Measurements from ENCODE around the gene NAP1L5.

NAP1L5 gene

DNA sequence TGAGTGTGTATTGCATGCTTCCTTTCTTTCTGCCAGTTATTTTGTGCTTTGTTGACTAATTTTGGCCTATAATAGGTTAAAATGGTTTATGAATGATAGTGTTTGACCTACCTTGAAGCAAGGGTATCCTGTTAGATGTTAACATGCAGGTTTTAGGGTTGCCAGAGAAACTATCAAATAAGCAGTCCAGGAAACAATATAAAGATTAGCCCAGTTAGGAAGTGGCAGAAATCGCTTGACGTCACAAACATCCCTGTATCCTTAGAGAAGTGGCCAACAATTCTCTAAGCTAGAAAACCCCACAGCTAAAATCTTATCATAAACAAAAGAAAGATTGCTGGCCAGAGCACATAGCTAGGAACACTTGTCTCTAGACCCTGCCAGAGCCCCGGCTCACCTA lies 3.8 kb downstream of the NAP1L5 start:
- no peak for DNase-seq (ENCODE audit: low read depth)
- TF ChIP-seq, protein P1, sequence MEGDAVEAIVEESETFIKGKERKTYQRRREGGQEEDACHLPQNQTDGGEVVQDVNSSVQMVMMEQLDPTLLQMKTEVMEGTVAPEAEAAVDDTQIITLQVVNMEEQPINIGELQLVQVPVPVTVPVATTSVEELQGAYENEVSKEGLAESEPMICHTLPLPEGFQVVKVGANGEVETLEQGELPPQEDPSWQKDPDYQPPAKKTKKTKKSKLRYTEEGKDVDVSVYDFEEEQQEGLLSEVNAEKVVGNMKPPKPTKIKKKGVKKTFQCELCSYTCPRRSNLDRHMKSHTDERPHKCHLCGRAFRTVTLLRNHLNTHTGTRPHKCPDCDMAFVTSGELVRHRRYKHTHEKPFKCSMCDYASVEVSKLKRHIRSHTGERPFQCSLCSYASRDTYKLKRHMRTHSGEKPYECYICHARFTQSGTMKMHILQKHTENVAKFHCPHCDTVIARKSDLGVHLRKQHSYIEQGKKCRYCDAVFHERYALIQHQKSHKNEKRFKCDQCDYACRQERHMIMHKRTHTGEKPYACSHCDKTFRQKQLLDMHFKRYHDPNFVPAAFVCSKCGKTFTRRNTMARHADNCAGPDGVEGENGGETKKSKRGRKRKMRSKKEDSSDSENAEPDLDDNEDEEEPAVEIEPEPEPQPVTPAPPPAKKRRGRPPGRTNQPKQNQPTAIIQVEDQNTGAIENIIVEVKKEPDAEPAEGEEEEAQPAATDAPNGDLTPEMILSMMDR (conservative IDR thresholded peaks at IDR 0.05; ENCODE audit: low read length): no peak
- no peak overlapping the region for H3K4me3 ChIP-seq (ENCODE audit: low read length)

DNA sequence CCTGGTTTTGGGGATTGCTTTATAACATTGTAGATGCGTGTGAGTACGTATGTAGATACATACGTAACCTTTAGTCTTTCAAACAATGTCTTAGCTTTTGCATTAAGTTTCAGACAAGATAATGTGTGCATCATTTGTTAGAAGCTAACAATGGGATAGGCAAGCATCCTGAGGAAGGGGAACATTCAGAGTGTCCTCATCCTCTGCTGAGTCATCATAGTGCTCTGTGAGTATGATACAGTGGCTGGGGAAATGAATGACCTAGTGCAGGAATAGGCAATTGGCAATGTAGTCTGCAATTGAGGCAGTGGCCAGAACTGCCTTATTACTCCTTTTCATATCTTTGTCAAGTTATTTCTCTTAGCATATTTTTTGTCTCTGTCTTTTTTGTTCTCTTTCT lies 7.3 kb downstream of the NAP1L5 start:
- peak; percentile 40 for DNase-seq (ENCODE audit: low read depth)
- no peak overlapping the region for H3K4me3 ChIP-seq (ENCODE audit: low read length)
- TF ChIP-seq, protein P1 (conservative IDR thresholded peaks at IDR 0.05; ENCODE audit: low read length): no peak

DNA sequence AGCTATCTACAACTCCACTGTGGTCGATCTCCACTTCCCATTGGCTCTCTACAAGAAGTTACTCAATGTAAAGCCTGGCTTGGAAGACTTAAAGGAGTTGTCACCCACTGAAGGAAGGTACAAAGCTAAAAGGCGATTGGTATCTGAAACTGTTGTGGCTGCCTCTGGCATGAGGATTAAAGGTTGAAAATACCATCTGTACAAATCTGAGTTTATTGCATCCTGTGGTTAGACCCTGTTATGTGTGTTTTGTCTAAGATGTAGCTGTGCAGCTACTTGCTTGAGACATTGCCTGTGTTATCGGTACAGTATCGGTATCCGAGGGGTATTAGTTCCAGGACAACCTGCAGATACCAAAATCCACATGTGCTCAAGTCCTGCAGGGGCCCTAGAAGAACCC lies 16.4 kb downstream of the NAP1L5 start:
- no peak overlapping the region for H3K4me3 ChIP-seq (ENCODE audit: low read length)
- no peak for DNase-seq (ENCODE audit: low read depth)
- TF ChIP-seq, protein P1 (conservative IDR thresholded peaks at IDR 0.05; ENCODE audit: low read length): no peak

DNA sequence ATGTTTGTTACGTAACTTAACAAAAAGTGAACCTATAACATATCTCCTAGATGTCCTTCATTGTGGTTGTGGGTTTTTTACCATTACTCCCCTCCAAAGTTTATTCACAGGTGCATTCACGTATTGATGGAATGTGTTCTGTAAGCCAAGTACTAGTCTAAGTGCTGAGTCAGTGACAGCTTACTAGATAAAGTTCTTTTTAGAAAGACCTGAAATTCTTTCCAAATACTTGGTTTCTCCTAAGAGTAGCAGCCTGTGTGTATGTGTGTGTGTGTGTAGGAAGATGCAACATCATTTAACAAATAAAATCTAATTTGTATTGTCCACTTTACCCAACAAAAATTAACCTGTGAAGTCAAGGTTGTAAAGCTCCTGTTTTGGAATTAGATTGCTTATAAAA lies 22.1 kb downstream of the NAP1L5 start:
- no peak overlapping the region for H3K4me3 ChIP-seq (ENCODE audit: low read length)
- DNase-seq (ENCODE audit: low read depth): no peak
- TF ChIP-seq, protein P1 (conservative IDR thresholded peaks at IDR 0.05; ENCODE audit: low read length): no peak

DNA sequence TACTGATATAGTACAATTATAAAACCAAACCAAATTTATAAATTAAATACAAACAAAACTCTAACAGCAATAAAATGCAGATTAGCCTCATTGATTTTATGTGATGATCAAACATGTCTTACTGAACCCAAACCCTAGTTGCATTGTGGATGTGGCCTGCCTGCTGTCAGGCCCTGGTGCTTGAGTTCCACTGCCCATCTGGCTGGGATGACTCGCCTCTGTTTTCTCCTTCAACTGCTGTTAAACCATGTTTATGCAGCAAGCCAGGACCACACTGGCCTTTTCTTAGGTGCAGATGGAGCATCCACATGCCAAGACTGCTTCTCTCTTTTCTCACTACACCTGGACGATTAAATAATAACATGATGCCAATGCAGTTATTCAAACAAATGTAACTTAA lies 22.6 kb downstream of the NAP1L5 start:
- peak; percentile 60 for DNase-seq (ENCODE audit: low read depth)
- H3K4me3 ChIP-seq (ENCODE audit: low read length): no peak overlapping the region
- TF ChIP-seq, protein P1 (conservative IDR thresholded peaks at IDR 0.05; ENCODE audit: low read length): no peak

DNA sequence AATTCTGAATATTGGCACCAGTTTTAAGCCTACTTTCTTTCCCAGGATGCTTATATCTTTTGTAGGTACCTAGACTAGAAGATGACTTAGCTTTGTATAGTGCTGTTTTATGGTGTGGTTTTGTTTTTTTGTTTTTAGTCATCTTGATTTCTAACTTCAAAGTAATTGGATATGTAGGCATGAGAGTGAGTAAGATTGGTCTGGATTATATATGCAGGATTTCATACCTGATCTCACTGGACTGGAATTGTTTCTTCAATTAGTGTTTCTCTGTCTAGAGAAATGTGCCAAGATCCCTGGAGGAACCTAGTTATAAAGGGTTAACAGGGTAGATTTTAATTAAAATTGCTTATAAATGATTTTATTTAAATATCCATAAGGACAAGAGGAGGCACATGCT lies 23.1 kb downstream of the NAP1L5 start:
- H3K4me3 ChIP-seq (ENCODE audit: low read length): no peak overlapping the region
- TF ChIP-seq, protein P1 (conservative IDR thresholded peaks at IDR 0.05; ENCODE audit: low read length): no peak
- DNase-seq (ENCODE audit: low read depth): no peak

DNA sequence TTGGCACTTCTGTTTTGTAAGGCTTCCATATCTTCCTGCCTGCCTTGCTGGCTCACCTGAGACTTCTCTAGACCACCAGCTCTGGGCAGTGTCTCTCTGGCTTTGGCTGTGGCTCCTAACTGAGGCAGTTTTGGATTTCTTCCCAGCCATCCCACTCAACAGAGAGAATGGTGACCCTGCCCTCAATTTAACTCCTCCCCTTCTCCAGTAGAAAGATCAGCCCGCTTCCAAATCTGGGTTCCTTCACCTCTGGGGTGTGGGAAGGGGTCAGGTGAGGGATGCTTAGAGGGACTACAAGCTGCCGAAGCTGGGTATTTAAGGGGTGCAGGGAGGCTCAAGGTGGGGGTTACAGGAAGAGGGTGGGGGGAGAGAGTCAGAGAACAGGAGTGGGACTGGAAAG lies 23.7 kb downstream of the NAP1L5 start:
- H3K4me3 ChIP-seq (ENCODE audit: low read length): no peak overlapping the region
- TF ChIP-seq, protein P1 (conservative IDR thresholded peaks at IDR 0.05; ENCODE audit: low read length): no peak
- DNase-seq (ENCODE audit: low read depth): no peak
